ENCODE measurements around the gene SHANK1.

SHANK1 gene

DNA sequence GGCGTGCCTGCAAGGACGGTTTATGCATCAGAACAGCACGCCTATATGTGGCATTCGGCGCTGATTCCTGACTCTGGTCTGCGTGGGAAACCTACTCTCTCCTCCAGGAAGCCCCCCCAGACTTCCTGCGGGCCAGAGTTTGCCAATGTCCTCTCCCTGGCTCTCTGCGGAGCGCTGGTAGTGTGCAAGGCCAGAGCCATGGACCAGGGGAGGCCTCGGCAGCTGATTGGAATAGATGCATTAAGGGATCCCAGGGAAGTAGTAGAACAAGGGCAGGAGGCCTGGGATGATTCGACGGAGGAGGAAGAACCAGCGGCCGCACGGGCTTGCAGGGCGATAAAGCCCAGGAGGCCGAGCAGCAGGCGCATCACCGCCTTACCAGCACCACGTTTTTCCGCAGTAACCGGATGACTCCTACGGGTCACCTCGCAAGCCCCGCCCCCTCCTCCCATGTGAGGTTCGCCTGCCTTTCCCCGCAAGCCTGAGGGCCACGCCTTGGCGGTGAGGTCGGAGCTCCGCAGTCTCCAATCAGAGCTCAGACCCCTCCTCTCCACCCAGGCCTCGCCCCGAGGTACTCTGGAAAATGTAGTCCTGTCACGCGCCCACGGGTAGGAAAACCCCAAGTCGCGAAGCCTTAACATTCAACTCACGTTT is 8.6 kb upstream of the SHANK1 start:
- DNase-seq = peak; percentile 27

DNA sequence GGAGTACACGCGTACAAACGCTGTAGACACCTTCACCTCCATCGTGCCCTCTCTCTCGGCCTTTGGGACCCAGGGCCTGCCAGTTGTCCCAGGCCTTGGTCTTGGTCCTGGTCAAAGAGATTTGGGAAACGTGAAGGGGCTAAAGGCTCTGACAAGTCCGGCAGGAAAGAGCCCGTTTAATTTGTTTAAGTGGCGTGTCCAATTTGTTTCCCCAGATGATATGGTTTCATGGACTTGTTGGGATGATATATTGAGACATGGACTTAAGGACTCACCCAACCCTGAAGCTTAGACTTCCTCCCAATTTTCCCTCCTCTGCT is 6.3 kb upstream of the SHANK1 start:
- DNase-seq = no peak

DNA sequence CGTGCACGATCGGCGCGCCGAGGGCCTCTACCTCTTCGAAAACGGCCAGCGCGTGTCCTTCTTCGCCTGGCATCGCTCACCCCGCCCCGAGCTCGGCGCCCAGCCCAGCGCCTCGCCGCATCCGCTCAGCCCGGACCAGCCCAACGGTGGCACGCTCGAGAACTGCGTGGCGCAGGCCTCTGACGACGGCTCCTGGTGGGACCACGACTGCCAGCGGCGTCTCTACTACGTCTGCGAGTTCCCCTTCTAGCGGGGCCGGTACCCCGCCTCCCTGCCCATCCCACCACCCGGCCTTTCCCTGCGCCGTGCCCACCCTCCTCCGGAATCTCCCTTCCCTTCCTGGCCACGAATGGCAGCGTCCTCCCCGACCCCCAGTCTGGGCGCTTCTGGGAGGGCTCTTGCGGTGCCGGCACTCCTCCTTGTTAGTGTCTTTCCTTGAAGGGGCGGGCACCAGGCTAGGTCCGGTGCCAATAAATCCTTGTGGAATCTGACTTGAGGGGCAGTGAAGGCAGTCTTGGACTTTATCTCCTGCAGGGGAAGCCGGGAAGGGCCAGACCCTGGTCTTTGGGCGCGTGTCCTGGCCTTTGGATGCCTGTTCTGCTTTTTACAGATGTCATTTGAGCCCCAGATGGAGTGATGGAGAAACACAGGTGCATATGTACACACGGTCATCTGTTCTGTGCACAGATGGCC is 5.8 kb upstream of the SHANK1 start:
- no peak for DNase-seq

GRCh38 chr19:50724522-50725217 is 5.1 kb upstream of the SHANK1 start:
- DNase-seq = peak; percentile 95

DNA sequence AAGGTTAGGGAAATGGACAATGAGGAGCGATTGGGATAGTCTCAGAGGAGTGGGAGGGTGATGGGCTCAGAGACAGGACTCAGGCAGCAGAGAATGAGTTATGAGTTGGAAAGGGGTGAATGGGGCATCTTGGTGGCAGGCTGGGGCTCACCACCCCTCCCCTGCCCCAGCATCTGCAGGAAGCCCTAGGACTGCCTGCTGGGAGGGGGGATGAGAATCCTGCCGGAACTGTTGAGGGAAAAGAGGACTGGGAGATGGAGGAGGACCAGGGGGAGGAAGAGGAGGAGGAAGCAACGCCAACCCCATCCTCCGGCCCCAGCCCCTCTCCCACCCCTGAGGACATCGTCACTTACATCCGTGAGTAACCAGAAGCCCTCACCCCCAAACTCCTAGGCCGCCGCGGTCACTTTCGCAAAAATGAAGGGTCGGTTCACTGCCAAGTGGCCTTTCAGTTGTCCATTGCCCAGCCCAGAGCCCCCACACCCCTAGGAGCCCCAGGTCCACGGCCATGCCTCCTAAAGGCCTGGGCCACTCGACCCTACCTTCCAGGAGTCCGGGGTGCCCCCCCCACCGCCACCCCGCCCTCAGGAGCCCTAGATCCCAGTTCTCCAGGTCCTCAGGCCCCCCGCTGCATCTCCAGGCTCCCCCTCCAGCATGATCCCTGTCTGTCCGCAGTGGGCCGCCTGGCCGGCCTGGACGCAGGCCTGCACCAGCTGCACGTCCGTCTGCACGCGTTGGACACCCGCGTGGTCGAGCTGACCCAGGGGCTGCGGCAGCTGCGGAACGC is 4.3 kb upstream of the SHANK1 start:
- no peak for DNase-seq

DNA sequence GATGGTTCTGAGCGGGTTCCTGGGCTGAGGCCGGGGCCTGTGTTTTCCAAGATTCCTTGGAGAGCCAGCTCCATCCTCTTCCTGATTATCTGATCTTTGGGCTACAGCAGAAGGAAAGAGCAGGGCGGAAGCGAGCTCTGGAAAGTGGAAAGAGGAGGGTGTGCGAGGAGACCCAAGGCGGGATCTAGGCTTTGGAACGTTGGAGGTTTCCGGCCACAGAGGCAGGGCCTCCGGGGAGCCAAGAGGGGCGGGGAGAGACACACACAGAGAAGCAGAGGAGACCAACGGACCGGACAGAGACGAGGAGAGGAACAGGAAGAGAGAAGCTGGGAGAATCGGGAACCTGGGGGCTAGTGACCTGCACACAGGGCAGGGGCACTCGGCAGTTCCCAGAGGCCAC is 3.5 kb upstream of the SHANK1 start, which contains the start of gene CLEC11A:
CLEC11A (plus strand) TSS at position 296 of the 400 bp plus-strand sequence. CDS start 162 bp downstream, outside the sequence.
- no peak for DNase-seq

DNA sequence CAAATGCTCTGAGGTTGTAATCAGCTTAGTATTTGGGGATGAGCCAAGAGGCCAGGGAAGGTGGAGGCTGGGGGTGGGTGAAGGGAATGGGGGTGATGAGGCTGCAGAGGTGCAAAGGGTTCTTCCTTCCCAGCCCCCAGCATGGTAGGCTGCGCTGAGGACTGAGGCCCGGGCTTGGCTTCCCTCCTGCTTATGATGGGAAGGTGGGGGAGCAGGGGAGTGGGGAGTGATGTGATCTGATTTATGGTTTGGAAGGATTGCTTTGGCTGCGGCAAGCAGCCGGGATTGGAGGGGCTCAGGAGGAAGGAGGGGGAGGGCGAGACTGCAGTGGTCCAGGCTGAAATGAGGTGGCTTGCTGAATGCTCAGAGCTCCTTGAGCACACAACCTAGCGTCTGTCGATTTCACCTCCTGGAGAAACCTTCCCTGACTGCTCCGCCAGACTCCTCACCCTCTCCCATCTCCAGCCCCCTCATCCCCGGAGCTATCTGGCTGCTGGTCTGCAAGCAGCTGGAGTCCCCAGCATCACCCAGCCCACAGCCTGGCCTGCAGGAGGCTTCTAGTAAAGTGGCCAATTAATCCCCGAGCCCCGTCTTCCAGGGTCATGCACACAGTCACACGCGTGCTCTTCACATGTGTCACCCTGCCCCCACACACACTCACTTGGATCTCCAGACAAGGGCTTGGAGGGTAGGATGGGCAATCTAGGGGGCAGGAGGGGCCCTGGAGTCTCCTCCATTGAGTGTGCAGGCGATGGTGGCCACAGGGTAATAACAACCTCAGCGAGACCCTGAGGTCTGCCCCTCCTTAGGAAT is 2.8 kb upstream of the SHANK1 start:
- DNase-seq = no peak

DNA sequence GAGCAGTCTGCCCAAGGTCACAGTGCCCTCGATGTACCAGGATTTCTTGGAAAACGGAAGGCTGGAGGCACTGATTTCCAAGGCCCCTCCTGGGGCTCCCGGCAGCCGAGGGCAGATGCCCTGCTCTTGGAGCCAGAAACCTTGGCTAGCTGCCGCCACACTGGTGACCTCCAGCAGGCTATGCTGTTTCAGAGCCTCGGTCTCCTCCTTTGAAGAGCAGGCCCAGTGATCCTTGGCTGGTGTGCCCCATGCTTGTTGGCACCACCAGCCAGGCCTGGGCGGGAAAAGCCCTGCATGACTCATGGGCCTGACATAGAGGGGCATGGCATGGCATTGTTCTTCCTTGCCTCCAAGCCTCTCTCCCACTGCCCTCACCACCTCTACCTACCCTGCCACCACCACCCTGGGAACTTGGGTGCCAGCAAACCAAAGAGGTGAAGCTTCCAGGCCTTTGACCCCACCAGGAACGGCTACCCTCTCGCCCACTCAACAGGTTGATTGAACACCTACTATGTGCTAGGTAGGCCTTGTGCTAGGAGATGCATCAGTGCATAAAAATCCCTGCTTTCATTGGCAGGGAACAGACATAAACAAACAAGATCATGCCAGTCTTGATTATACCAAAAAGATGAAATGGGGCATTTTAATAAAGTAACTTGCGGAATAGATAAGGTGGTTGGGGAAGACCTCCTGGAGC is 2.0 kb upstream of the SHANK1 start:
- DNase-seq = no peak

GRCh38 chr19:50720921-50721381 is 1.3 kb upstream of the SHANK1 start:
- no peak for DNase-seq

DNA sequence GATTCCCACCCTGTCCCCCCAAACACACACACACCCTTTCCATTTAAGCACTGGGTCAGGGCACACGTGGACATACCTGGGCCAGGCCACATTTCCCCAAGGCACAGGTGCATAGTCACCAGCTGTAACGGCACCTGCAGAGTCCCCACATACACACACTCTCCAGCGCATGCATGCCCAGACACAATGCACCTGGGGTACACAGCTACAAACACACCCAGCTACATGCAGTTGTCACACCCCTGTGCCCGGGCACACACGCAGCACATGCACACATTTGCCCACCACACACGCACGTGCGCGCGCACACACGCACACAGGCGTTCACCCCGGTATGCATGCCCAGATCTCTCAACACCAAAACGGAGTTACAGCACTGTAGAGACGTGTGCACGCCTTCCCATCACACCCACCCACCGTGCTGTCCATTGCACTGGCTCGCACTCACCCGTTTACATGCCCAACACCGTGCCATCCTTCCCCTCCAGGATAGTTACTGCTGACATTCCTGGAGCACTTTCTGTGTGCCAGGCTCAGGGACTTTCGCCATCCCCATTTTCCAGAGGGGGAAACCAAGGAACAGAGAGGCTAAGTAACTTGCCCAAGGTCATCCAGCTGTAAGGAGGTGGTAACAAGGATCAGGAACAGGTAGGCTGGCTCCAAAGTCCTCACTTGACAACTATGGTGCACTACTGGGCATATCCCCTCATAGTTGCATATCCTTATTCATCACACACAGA is 749 bp upstream of the SHANK1 start:
- DNase-seq = no peak

GRCh38 chr19:50719119-50719435 is 525 bp downstream of the SHANK1 start:
- no peak for DNase-seq

GRCh38 chr19:50718255-50719118 is 1.1 kb downstream of the SHANK1 start:
- DNase-seq = no peak

DNA sequence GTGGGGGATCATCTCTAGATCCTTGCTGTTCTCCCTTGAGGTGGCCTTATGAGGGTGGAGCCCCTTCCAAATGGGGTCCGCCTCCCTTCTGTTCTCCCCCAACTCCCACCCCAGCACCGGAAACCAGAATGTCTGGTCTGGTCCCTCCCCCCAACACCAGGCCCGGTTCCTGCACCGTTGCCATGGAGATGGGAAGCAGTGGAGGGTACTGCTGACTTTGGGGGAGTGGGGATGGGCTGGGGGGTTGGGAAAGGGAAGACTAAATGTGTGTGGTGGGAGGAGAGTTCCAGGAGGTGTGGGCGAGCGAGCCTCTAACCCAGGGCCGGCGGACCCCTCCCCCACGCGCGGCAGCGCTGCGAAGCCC is 1.7 kb downstream of the SHANK1 start:
- DNase-seq = no peak

DNA sequence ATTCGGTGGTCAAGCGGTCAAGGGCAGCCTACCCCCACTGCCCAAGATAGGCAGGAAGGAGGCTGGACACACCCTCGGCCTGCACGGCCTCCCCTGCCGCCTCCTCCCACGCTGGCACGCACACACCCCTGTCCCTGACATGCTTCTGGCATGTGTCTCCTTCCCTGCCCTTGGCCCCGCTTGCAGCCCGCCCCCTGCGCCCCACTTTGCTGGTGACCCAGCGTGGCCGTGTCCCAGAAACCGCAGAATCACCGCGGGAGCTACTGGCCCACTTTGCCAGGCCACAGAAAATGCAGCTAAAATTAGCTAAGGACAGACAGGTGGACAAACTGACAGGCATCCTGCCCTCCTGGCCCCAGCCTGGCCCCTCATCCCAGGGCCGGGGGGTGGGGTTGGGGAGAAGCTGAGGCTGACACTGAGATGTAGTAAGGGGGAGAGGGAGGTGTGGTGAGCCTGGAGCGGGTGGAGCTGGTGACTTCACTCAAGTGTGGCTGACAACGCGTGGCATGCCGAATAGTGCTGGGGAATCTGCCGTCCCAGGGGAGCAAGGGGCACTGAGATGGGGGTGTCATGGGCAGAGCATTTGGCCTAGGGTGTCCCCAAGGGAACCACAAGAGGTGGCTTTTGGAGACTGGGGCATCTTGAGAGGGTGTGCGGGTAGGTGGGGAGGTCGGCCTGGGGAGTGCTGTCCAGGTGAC is 2.4 kb downstream of the SHANK1 start:
- no peak for DNase-seq

GRCh38 chr19:50716178-50717025 is 3.2 kb downstream of the SHANK1 start:
- DNase-seq = no peak

- DNase-seq = no peak
Measured at GRCh38 chr19:50713556-50714236, 5.9 kb downstream of the SHANK1 start.

GRCh38 chr19:50712833-50713232 is 6.8 kb downstream of the SHANK1 start:
- no peak for DNase-seq

DNA sequence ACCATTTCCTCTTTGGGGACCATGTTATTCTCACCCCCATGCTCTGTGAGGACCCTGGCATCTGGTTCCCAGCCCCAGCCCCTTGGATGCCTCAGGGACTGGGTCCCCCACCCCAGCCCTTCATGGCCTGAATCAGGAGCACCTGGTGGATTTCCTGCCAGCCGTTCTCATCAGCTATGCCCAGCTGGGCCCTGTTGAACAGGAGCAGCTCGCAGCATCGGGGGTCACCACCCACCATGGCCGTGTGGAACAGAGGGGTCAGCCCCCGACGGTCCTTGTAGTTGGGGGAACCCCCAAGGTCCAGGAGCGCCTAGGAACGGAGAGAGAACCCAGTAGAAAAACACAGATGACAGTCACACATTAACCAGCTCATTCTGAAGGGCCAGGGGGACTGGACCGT is 7.8 kb downstream of the SHANK1 start:
- DNase-seq = no peak

Data from NCI-H69 (cell line).